Panc1 (cell line): ENCODE measurements around the gene RPSA. TPM values are rescaled to one million over a fixed set of nuclear protein-coding genes. Genes with fewer than 3 reads are reported as not detected.
A peak's percentile ranks its signal among the peaks of the same experiment; 100 is the strongest.

Source experiments
- ATAC-seq: fragments of 200-7000 bp; cut with Tn5 transposase; 2 replicates; pipeline ENCODE4 v1.9.1; 2020; ENCODE audit warnings: mild to moderate bottlenecking, moderate library complexity
- BruUV-seq: library from RNA; stranded (reverse); fragments of 400-500 nt; replicated peaks from 2 replicates; lab custom pipeline; 2021; lab: Mats Ljungman, UMichigan
- CTCF ChIA-PET: fragments of 300-600 bp; sonication (Branson Sonifier 250); formaldehyde crosslinking; loops from one replicate; lab custom pipeline; 2022; ENCODE audit warnings: antibody characterized with exemption; lab: Charles Lee
- POLR2A ChIA-PET: fragments of 300-600 bp; sonication (Branson Sonifier 250); formaldehyde crosslinking; loops from one replicate; lab custom pipeline; 2022; ENCODE audit warnings: antibody characterized with exemption; lab: Charles Lee
- DNase-seq: peaks from one replicate; pipeline ENCODE4 v3.0.0-alpha.2; 2010; ENCODE audit warnings: low read depth, low spot score
- H3K27ac ChIP-seq: 2 replicates; pipeline ENCODE4 v1.5.1; 2011; ENCODE audit warnings: mild to moderate bottlenecking, low read length, inconsistent platforms
- H3K27me3 ChIP-seq: fragments of 200-500 bp; sonication (Bioruptor generic); 2 replicates; pipeline ENCODE4 v1.6.0; 2014; ENCODE audit warnings: low read length, inconsistent platforms; ENCODE audit not compliant: control insufficient read depth, insufficient read depth
- H3K36me3 ChIP-seq: fragments of 200-500 bp; sonication (Bioruptor generic); 2 replicates; pipeline ENCODE4 v1.5.1; 2014; ENCODE audit warnings: inconsistent platforms, mild to moderate bottlenecking, low read length, moderate library complexity; ENCODE audit not compliant: control insufficient read depth, insufficient read depth
- H3K4me1 ChIP-seq: 2 replicates; pipeline ENCODE4 v1.5.1; 2011; ENCODE audit warnings: inconsistent platforms, mild to moderate bottlenecking, low read length, moderate library complexity; ENCODE audit not compliant: control insufficient read depth, insufficient read depth
- H3K4me3 ChIP-seq, 2 experiments: 2 replicates each; pipeline ENCODE4 v1.5.1; 2011 to 2012; ENCODE audit warnings: low read depth in 2 of 2, low read length in 2 of 2, mild to moderate bottlenecking in 2 of 2, inconsistent platforms in 1 of 2, moderate library complexity in 1 of 2
- H3K9me3 ChIP-seq: fragments of 200-500 bp; sonication (Bioruptor generic); 2 replicates; pipeline ENCODE4 v1.5.1; 2014; ENCODE audit warnings: low read depth, mild to moderate bottlenecking, inconsistent platforms, low read length, moderate library complexity; ENCODE audit not compliant: control insufficient read depth, insufficient read depth
- CTCF ChIP-seq: fragments of 450-650 bp; IDR thresholded peaks from 2 replicates; pipeline ENCODE4 v1.5.1; 2017; ENCODE audit warnings: mild to moderate bottlenecking
- POLR2AphosphoS5 ChIP-seq: IDR thresholded peaks from 2 replicates; pipeline ENCODE4 v1.6.1; 2012; ENCODE audit warnings: mild to moderate bottlenecking, low read depth, low read length, moderate library complexity
- REST ChIP-seq, 2 experiments: IDR thresholded peaks; 2 replicates each; pipeline ENCODE4 v1.6.1; 2011 to 2012; ENCODE audit warnings: low read depth in 2 of 2, control low read depth in 1 of 2, low read length in 1 of 2, mild to moderate bottlenecking in 1 of 2, moderate library complexity in 1 of 2; ENCODE audit not compliant: insufficient read depth in 1 of 2
- SIN3A ChIP-seq: IDR thresholded peaks from 2 replicates; pipeline ENCODE4 v1.6.1; 2012; ENCODE audit warnings: low read depth, mild to moderate bottlenecking, low read length, moderate library complexity, borderline replicate concordance; ENCODE audit not compliant: insufficient read depth
- TCF7L2 ChIP-seq: IDR thresholded peaks from 2 replicates; pipeline ENCODE4 v1.6.1; 2011; ENCODE audit warnings: mild to moderate bottlenecking, low read depth, low read length, inconsistent platforms
- in situ Hi-C: cut with HindIII; loops from 2 replicates; pipeline ENCODE4 v1.10.0; 2016; ENCODE audit warnings: low sequenced_read_pairs, low pct_unique_long_range_greater_than_20kb
- intact Hi-C: fragments of 100-400 bp; cut with micrococcal nuclease; formaldehyde crosslinking; loops from one replicate; pipeline ENCODE4 v1.10.0; 2022; ENCODE audit not compliant: unreplicated experiment
- total RNA-seq: library from RNA; stranded (reverse); gene quantifications from one replicate; pipeline ENCODE4 v1.2.1, GENCODE V29; 2021; ENCODE audit not compliant: unreplicated experiment

The RPSA gene
- total RNA-seq, 1 experiment from 2014 or later, result 856 TPM

- in situ Hi-C loops, result no loop called here
- H3K36me3 ChIP-seq, result no peaks in the 10 kb centered on the region
- H3K4me1 ChIP-seq, result no peaks in the 10 kb centered on the region
Observed at GRCh38 chr3:39447637-39448483, 41.3 kb downstream of the RPSA start.

GRCh38 chr3:39448506-39449233, 42.1 kb downstream of the RPSA start:
- Histone ChIP-seq H3K27me3 (no peaks in the 10 kb centered on the region), H3K9me3 (no peaks in the 10 kb centered on the region), H3K36me3 (no peaks in the 10 kb centered on the region), H3K4me1 (no peaks in the 10 kb centered on the region), H3K4me3 (no peak overlapping the region), H3K27ac (no peak overlapping the region)
- CTCF ChIA-PET, result interaction anchor here (1.0 kb wide), 1 partner anchor 51 kb away, joined by 3 read pairs; no protein-coding TSS in a partner anchor
- intact Hi-C loops (loop anchor here (1.0 kb wide), 1 partner anchor 50 kb away; no protein-coding TSS in a partner anchor), in situ Hi-C loops (no loop called here)
- DNase-seq, result no peak
- POLR2A ChIA-PET, result no interaction called here
- TF ChIP-seq SIN3A, result no peak
- TF ChIP-seq TCF7L2, result no peak
- TF ChIP-seq REST (IDR thresholded peaks at IDR 0.05; ENCODE audit: insufficient read depth in 1 of 2, low read depth in 2 of 2, low read length in 1 of 2), result no peak
- no peak for TF ChIP-seq POLR2AphosphoS5
- TF ChIP-seq CTCF, result no peak
- no TSS peak for BruUV-seq
- ATAC-seq, result no peak

More at GRCh38 chr3:39447637-39448483, 41.3 kb downstream of the RPSA start:
- Histone ChIP-seq H3K4me3 (no peak overlapping the region), H3K9me3 (no peaks in the 10 kb centered on the region), H3K27ac (no peak overlapping the region), H3K27me3 (no peaks in the 10 kb centered on the region)
- ChIA-PET CTCF (interaction anchor here (0.6 to 1.0 kb wide), 2 partner anchors 51 to 52 kb away, joined by 3 to 4 read pairs; no protein-coding TSS in a partner anchor), POLR2A (no interaction called here)
- TF ChIP-seq POLR2AphosphoS5, result no peak
- TF ChIP-seq CTCF, result peak; percentile 82
- DNase-seq (peak; percentile 57), ATAC-seq (peak; percentile 96)
- intact Hi-C loops, result loop anchor here (1.0 kb wide), 1 partner anchor 50 kb away; no protein-coding TSS in a partner anchor
- no TSS peak for BruUV-seq
